Kidney (tissue), 14 donors: Measurements from ENCODE around the gene NR6A1. TPM values are rescaled to one million over a fixed set of nuclear protein-coding genes. Genes with fewer than 3 reads are reported as not detected.

Source experiments
- DNase-seq, 5 donors: peaks; one replicate each; pipeline ENCODE4 v3.0.0-alpha.2; 2013 to 2020
- FAIRE-seq: peaks from 2 replicates; lab custom pipeline; 2012; peaks lifted over from hg19 to GRCh38; lab: Jason Lieb, UNC
- H3K27ac ChIP-seq, 2 donors: one replicate each; pipeline ENCODE4 v1.7.0; 2013; ENCODE audit warnings: low read depth in 2 of 2, low read length in 2 of 2, inconsistent platforms in 1 of 2
- H3K27me3 ChIP-seq: one replicate; pipeline ENCODE4 v1.7.1; 2013; ENCODE audit warnings: low read length, inconsistent platforms; ENCODE audit not compliant: control insufficient read depth, insufficient read depth
- H3K36me3 ChIP-seq, 3 donors: one replicate each; pipeline versions ENCODE4 v1.7.0 to v1.7.1; 2013; ENCODE audit warnings: low read length in 3 of 3, control low read depth in 1 of 3, inconsistent platforms in 1 of 3; ENCODE audit not compliant: insufficient read depth in 3 of 3, control insufficient read depth in 2 of 3
- H3K4me1 ChIP-seq, 3 donors: one replicate each; pipeline versions ENCODE4 v1.7.0 to v1.7.1; 2013; ENCODE audit warnings: low read length in 3 of 3, inconsistent platforms in 1 of 3, low read depth in 1 of 3; ENCODE audit not compliant: control insufficient read depth in 2 of 3, insufficient read depth in 2 of 3
- H3K4me3 ChIP-seq, 3 donors: one replicate each; pipeline versions ENCODE4 v1.7.0 to v1.8.1; 2013; ENCODE audit warnings: low read length in 3 of 3, control low read depth in 1 of 3, inconsistent platforms in 1 of 3
- H3K9ac ChIP-seq, 3 donors: one replicate each; pipeline versions ENCODE4 v1.7.0 to v1.7.1; 2013; ENCODE audit warnings: low read length in 3 of 3, control low read depth in 1 of 3, inconsistent platforms in 1 of 3
- H3K9me3 ChIP-seq, 3 donors: one replicate each; pipeline versions ENCODE4 v1.7.0 to v1.7.1; 2013; ENCODE audit warnings: low read length in 3 of 3, control low read depth in 1 of 3, inconsistent platforms in 1 of 3; ENCODE audit not compliant: control insufficient read depth in 2 of 3, insufficient read depth in 1 of 3
- CTCF ChIP-seq: IDR thresholded peaks from 3 replicates; pipeline ENCODE4 v1.5.1; 2012; ENCODE audit warnings: mild to moderate bottlenecking, moderate library complexity, borderline replicate concordance; ENCODE audit not compliant: insufficient read depth; ENCODE audit errors: extremely low read depth
- intact Hi-C: fragments of 100-400 bp; cut with DNase I; formaldehyde crosslinking; loops from one replicate; pipeline ENCODE4 v1.11.1; 2022
- polyA plus RNA-seq: library from polyadenylated mRNA; stranded (reverse); fragments of 350-450 nt; fragmentation: Illumina TruSeq; extraction: RNeasy Lipid Tissue Mini Kit (QIAGEN cat#74804); gene quantifications from one replicate; pipeline ENCODE4 v1.2.3, GENCODE V29; 2014; ENCODE audit warnings: low read depth, low replicate concordance; ENCODE audit not compliant: insufficient read depth
- total RNA-seq: library from RNA; stranded (reverse); fragmentation: NEBNext Ultra II Directional; extraction: Animal tissue kit (Norgen Biotek cat#: 25700); gene quantifications from one replicate; pipeline ENCODE4 v1.2.1, GENCODE V29; 2021
- donor health status: control.
- donor health status: control.
- donor health status: control.
- donor health status: control.
- donor health status: control.
- donor health status: DM: yes; HTN: yes; CAD: no.
- donor health status: Normal renal cell carcinoma (clear cell type).

NR6A1 gene
- total and polyA plus RNA-seq, 2 donors from 2014 or later: 1.2 to 3.5 TPM

- Histone ChIP-seq H3K27me3 (no peaks in the 10 kb centered on the region), H3K4me1 (peaks cover 0 to 9% (median 0%) of the 10 kb centered on the region in 3 donors), H3K36me3 (no peaks in the 10 kb centered on the region), H3K4me3 (no peak overlapping the region), H3K9ac (no peak overlapping the region), H3K27ac (no peak overlapping the region), H3K9me3 (no peaks in the 10 kb centered on the region)
- no peak for TF ChIP-seq CTCF
- no peak for FAIRE-seq
- intact Hi-C loops: no loop called here
- no peak for DNase-seq
Measured at GRCh38 chr9:124558777-124559470, 212.2 kb downstream of the NR6A1 start.

GRCh38 chr9:124557895-124558294 lies 213.2 kb downstream of the NR6A1 start:
- intact Hi-C loops: no loop called here

DNA sequence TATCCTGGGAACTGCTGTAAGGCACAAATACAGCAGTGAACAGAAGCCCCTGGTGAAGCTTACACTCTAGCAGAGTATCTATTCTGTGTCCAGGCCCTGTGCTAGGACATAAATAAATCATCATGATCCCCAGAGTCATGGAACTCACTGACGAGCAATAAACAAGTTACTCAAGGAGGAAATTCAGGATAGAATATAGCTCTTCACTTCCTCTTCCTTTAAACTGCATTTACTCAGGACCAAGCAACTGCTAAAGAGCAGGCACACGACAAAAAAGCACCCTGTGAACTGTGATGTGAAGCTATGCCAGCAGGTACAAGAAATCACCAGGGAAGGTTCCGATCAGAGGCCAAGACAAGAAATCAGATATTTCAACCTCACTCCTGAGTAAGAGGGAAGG lies 216.1 kb downstream of the NR6A1 start:
- Histone ChIP-seq H3K9ac (no peak overlapping the region), H3K4me1 (peaks cover 0 to 7% (median 5%) of the 10 kb centered on the region in 3 donors), H3K27ac (no peak overlapping the region), H3K9me3 (no peaks in the 10 kb centered on the region), H3K36me3 (no peaks in the 10 kb centered on the region), H3K4me3 (no peak overlapping the region), H3K27me3 (no peaks in the 10 kb centered on the region)
- TF ChIP-seq CTCF: no peak
- FAIRE-seq (no peak), DNase-seq (no peak)
- intact Hi-C loops: no loop called here

More at GRCh38 chr9:124557895-124558294, 213.2 kb downstream of the NR6A1 start:
- TF ChIP-seq CTCF: no peak
- Histone ChIP-seq H3K27me3 (no peaks in the 10 kb centered on the region), H3K4me1 (peaks cover 0 to 9% (median 0%) of the 10 kb centered on the region in 3 donors), H3K4me3 (no peak overlapping the region), H3K36me3 (no peaks in the 10 kb centered on the region), H3K27ac (no peak overlapping the region), H3K9ac (no peak overlapping the region), H3K9me3 (no peaks in the 10 kb centered on the region)
- no peak for DNase-seq
- no peak for FAIRE-seq
